GM12891 (cell line): ENCODE measurements around the gene CELF2.

Source experiments
- DNase-seq: peaks from one replicate; pipeline ENCODE4 v3.0.0; 2011; ENCODE audit warnings: low spot score; ENCODE audit not compliant: insufficient read length
- FAIRE-seq: peaks from 2 replicates; lab custom pipeline; 2011; peaks lifted over from hg19 to GRCh38; lab: Jason Lieb, UNC
- PAX5 ChIP-seq: IDR thresholded peaks from 2 replicates; pipeline ENCODE4 v1.6.1; 2011; ENCODE audit warnings: low read length, moderate library complexity, mild to moderate bottlenecking; ENCODE audit not compliant: insufficient read depth, severe bottlenecking
- POLR2A ChIP-seq: IDR thresholded peaks from 2 replicates; pipeline ENCODE4 v1.6.1; 2011; ENCODE audit warnings: low read depth, low read length, control low read depth
- POLR2AphosphoS5 ChIP-seq: IDR thresholded peaks from 2 replicates; pipeline ENCODE4 v1.6.1; 2011; ENCODE audit warnings: low read depth, low read length, control low read depth
- POU2F2 ChIP-seq: IDR thresholded peaks from 2 replicates; pipeline ENCODE4 v1.6.1; 2011; ENCODE audit warnings: low read depth, mild to moderate bottlenecking, control low read depth, low read length, moderate library complexity
- SPI1 ChIP-seq: IDR thresholded peaks from 2 replicates; pipeline ENCODE4 v1.6.1; 2011; ENCODE audit warnings: low read depth, low read length, control low read depth
- TAF1 ChIP-seq: IDR thresholded peaks from 2 replicates; pipeline ENCODE4 v1.6.1; 2011; ENCODE audit warnings: low read depth, low read length, control low read depth

Gene CELF2

DNA sequence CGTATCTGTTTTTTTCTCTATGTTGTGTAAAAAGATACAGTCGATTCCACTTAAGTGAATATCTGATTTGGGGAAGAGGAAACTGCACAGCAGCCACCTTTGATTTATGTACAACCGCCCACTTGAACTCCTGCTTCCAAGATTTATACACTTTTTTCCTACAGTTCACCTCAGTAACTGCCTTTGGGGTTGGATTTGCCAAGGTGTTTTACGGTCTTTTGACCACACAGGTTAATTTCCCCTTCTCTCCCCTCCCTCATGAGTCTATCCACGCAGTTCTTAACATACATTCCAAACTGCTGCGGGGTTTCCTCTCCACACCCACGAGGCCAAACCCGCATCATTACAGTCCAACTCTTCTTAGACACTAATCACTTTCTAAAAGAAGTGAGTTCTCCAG, 316.8 kb downstream of the CELF2 start:
- FAIRE-seq: peak; percentile 62
- no peak for TF ChIP-seq SPI1
- no peak for TF ChIP-seq POLR2A
- no peak for TF ChIP-seq POLR2AphosphoS5

DNA sequence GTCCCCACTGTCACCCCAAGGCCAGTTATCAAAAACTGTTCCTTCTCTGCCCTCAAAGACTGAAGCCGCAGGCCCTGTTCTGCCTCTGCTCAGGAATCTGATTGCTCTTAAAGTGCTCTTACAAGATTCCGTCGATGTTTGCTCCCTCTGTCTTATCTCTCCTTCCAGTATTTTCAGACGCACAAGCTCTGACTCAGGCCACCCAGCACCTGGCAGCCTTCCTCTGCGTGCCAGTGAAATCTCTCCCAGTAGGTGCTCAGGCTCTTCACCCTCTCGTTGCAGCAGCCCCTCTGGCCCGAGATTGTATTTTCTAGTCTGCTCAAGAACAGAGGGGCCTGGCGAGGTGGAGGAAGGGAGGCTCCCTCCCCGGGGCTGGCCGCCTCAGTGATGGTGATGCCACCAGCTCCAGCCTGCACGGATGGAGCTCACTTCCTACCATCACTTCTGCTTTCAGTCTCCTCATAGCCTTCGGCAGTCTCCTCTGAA, 317.5 kb downstream of the CELF2 start:
- TF ChIP-seq POLR2A (no peak), PAX5 (no peak), TAF1 (no peak), POU2F2 (no peak), POLR2AphosphoS5 (peak; percentile 37), SPI1 (peak; percentile 73)
- DNase-seq (no peak), FAIRE-seq (peak; percentile 67)

More for the DNA sequence above, 316.8 kb downstream of the CELF2 start:
- no peak for DNase-seq

DNA sequence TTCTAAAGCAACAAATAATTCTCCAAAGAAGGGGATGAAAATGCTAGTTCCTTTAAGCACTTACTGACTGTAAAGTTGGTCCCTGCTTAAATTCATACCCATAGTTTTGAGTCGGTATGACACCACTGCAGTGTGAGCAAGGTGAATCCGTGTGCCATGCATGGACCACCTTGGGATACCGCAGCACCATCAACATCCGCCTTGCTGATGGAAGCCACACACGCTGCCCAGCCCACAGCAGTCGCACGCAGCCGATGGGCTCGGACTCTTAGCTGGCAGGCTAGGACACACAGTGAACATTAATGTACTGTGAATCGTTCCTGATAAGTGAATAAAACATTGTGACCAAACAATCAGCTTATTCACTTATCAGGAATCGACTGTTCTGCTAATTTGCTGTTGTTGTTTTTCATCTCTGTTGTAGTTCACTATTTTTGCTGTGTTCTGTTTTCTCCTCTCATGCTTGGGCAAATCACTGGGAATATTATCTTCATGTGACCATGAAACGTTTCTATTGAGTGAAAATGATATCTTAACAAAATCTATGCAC, 318.3 kb downstream of the CELF2 start:
- peak; percentile 86 for FAIRE-seq
- no peak for DNase-seq

DNA sequence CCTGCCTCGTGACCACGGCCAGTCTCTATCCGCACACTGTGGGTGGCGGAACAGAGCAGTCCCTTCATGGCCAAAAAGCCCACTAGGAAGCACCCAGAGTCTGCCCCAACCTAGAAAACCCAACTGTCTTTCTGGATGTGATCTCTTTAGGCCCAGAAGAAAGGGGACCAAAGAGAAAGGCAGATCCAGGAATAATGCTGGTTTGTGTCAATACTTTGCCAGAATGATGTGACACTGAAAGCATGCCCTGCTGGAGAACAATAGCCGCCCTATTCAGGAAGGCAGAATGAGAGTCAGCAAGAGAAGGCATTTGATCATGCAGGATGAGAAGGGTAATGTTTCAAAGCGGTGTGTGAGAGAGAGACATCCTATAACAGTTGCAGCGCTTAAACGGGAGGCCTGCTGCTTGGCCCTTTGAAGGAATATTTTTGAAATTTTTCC, 319.1 kb downstream of the CELF2 start:
- FAIRE-seq (peak; percentile 64), DNase-seq (no peak)
- TF ChIP-seq POLR2AphosphoS5: peak; percentile 51; the same call in 1 of the 2 replicates
- 0 out of 2 replicates have a peak, but pooled peaks have one; percentile 28 for TF ChIP-seq POLR2A
- TF ChIP-seq PAX5: no peak
- TF ChIP-seq SPI1: no peak
- no peak for TF ChIP-seq TAF1
- TF ChIP-seq POU2F2: no peak

More for the DNA sequence above, 318.3 kb downstream of the CELF2 start:
- TF ChIP-seq POLR2AphosphoS5 (0 out of 2 replicates have a peak, but pooled peaks have one; percentile 84), POU2F2 (0 out of 2 replicates have a peak, but pooled peaks have one; percentile 16), SPI1 (no peak)

DNA sequence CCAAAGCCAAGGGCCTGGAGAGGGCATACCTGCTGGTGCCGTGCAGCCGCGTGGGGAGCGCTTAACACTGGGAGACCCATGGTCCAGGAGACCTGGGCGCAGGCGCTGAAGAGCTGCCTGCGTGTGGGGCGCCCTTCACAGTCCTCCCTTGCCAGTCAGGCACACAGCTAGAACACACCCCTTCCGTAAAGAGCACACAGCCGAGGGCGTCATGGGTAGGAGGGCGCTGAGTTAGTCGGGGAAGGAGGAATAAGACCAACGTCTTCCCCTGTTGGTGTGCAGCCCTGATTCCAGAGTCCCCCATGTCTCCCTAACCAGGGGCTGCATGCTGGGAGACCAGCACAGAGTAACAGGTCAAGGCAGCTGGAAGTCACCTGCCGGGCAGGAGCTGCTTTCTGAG, 319.8 kb downstream of the CELF2 start:
- FAIRE-seq (peak; percentile 75), DNase-seq (peak; percentile 27)
- TF ChIP-seq TAF1 (no peak), POLR2A (peak; percentile 68), PAX5 (no peak), POLR2AphosphoS5 (peak; percentile 70; the same call in 1 of the 2 replicates), POU2F2 (peak; percentile 86), SPI1 (no peak)

DNA sequence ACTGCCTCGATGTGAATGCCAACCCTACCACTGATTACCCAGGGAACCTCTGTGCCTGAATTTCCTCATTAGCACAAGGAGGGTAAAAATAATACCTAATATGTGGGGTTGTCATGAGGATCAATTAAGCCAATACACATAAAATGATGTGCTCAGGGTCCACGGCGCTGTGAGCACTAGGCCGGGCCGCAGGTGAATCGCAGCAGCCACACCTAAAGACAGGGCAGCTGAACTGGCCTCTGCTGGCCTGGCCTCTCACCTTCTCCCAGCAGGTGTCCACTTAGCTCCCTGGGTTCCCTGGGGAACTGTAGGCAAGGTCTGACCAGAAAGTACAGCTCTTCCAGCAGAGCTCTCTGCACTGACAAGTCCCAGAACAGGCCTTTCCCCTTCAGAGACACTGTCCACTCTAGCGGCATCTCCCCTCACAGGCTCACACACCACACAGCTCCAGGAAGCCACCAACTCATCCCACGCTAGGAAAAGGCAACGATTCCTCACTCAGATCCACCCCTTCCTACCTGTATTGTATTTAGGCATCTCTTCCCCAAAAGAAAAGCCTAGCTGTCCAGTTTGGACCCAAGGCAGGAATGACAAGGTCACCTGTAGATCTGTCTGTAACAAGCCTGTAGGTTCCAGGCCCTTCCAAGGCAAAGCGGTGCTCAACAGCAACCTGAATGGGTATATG, 320.6 kb downstream of the CELF2 start:
- FAIRE-seq: no peak
- TF ChIP-seq POLR2AphosphoS5: peak; percentile 36; the same call in 1 of the 2 replicates
- TF ChIP-seq SPI1: no peak
- no peak for DNase-seq

DNA sequence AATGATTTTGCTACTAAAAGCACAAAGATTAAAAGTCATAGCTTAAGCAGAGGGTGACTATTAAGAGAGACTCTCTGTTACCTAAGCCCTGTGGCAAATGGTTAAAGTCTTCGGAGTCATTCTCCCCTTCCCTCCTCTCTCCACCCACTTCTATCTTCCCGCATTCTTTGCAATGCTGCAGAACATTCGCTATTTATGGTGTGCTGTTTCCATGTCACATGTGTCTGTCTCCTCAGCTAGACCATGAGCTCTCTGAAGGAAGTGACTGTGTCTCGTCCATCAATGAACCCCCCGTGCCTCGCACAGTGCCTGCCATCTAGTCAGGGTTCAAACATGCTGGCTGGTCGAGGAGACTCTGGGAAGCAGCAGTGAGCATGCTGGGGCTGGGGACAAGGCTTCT, 321.3 kb downstream of the CELF2 start:
- TF ChIP-seq SPI1 (no peak), PAX5 (no peak), TAF1 (no peak), POU2F2 (no peak), POLR2A (no peak), POLR2AphosphoS5 (no peak)
- FAIRE-seq (no peak), DNase-seq (no peak)

DNA sequence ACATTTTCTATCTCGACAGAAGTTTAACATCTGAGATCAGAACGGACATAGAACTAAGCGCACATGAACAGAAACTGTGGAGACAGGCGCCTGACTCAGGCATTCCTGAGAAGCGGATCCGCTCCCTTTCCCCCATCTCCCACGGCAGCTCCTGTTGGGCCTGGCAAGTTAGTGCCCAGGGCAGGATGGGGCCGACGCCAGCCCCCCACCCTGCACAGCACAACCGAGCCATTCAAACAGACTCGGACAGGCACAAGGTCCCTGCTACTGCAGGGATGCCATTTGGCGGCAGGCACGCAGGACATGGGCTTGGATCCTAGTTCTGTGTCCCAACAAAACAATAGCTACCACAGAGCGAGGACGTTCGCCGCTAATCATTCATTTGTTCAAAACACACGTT, 322.0 kb downstream of the CELF2 start:
- FAIRE-seq (no peak), DNase-seq (no peak)
- TF ChIP-seq SPI1 (no peak), POU2F2 (no peak), POLR2AphosphoS5 (no peak)

DNA sequence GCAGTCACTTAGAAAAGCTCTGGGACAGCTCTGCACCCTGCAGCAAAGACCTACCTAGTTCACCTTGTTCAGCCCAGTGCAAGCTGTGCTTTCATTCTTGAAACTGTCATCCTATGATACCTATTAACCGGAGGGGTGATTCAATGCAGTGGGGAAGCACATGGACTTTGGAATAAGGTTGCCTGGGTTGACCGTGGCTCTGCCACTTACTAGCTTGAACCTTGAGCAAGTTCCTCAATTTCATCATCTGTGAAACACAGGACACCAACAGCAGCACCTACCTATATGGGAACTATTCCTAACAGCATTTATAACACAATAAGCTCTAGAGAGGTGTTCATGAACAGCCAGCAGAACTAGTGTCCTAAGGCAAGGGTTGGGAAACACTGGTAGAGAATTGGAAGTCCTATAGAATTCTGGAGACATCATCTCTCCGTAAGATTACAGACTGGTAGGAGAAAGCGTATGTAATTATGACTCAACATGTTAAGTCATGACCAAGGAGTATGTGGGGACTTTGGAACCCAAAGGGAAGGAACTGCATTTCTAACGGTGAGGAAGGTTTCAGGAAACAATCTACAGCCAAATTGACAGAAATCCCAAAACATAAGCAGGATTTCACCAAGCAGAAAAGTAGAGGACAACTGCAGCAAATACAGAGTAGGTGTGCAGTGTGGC, 323.8 kb downstream of the CELF2 start:
- no peak for DNase-seq
- no peak for FAIRE-seq

More for the DNA sequence above, 323.8 kb downstream of the CELF2 start:
- TF ChIP-seq TAF1: no peak
- TF ChIP-seq POLR2A: no peak
- no peak for TF ChIP-seq POLR2AphosphoS5
- no peak for TF ChIP-seq POU2F2
- TF ChIP-seq SPI1: no peak
- TF ChIP-seq PAX5: no peak
